ENCODE data around the gene CTSC. TPM values are rescaled to one million over a fixed set of nuclear protein-coding genes. Genes with fewer than 3 reads are reported as not detected.

CTSC gene
- total RNA-seq, 1 donor from 2014 or later: 4.8 TPM

DNA sequence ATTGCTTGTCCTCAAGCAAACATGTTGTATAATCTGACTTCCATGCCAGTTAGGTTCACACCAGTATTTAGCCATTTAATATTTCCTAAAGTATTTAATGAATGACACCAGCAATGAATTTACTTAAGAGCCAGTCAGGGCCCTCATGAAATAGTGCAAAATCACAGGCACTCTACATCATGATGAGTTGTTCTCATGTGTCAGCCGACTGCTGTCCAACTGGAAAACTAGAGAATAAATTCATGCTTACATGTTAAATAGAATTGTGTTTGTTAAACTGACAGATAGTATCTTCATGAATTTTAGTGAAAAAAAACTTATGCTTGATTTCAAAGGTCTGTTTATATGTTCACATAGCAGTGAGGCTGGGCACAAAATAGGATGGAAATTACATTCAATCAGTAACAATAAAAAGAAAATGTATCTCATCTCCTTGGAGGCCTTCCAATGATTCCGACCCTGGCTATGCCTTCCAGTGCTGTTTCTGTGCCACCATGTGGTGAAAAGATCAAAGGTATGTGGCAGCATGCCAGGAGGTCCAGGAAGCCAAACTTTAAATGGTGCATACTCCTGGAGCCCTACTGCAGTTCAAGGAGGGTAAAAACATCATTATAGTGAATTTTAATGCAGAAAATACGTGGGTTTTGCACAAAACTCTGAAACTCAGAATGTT lies 45.2 kb downstream of the CTSC start:
- H3K9me3 Mint-ChIP-seq (ENCODE audit: low read depth): no peaks in the 10 kb centered on the region
- no peaks in the 10 kb centered on the region for H3K36me3 Mint-ChIP-seq (ENCODE audit: low read depth)
- peaks cover 8% of the 10 kb centered on the region for H3K4me1 Mint-ChIP-seq (ENCODE audit: low read depth)
- DNase-seq (ENCODE audit: low spot score): no peak
- H3K27ac Mint-ChIP-seq (ENCODE audit: unreplicated experiment): no peak overlapping the region
- no peak overlapping the region for H3K4me3 Mint-ChIP-seq (ENCODE audit: unreplicated experiment)
- H3K27me3 Mint-ChIP-seq (ENCODE audit: low read depth): no peaks in the 10 kb centered on the region
- TF ChIP-seq CTCF (IDR thresholded peaks at IDR 0.05): no peak

GRCh38 chr11:88288560-88288959 lies 49.0 kb downstream of the CTSC start:
- H3K9me3 Mint-ChIP-seq (ENCODE audit: low read depth): no peaks in the 10 kb centered on the region
- no peak for TF ChIP-seq CTCF (IDR thresholded peaks at IDR 0.05)
- H3K4me3 Mint-ChIP-seq (ENCODE audit: unreplicated experiment): no peak overlapping the region
- no peak for DNase-seq (ENCODE audit: low spot score)
- no peaks in the 10 kb centered on the region for H3K36me3 Mint-ChIP-seq (ENCODE audit: low read depth)
- H3K27ac Mint-ChIP-seq (ENCODE audit: unreplicated experiment): no peak overlapping the region
- peaks cover 18% of the 10 kb centered on the region for H3K4me1 Mint-ChIP-seq (ENCODE audit: low read depth)
- H3K27me3 Mint-ChIP-seq (ENCODE audit: low read depth): no peaks in the 10 kb centered on the region

DNA sequence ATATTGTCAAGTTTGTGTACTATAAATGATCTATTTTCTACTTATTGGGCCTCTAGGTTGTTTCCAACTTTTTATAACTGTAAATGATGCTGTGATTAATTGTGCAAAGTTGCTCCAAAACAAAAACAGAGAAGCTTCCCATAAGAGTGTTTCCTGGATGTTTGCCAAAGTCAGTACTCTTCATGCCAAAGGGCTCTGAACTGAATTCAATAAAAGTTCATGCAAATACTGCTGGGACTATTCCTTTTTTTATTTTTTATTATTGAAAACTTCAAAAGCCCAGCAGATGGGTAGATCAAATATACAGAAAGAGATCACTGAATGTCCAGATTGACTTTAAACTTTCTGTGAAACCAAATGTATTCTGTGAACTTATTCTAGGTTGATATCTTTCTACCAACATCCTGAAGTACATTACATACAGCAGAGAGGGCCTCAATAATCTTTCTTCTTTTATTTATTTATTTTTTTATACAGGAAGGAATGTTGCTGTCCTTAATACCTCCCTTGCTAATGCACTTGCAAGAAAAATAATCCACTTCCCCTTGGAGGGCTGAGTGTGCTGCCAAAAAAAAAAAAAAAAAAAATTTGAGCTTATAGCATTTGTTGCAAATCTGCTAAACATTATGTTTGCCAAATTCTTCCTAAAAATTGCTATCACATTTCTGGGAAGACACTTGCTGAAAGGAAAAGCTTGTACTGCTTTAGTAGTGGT lies 53.0 kb downstream of the CTSC start:
- Mint-ChIP-seq H3K27me3 (ENCODE audit: low read depth) (no peaks in the 10 kb centered on the region), H3K27ac (ENCODE audit: unreplicated experiment) (no peak overlapping the region), H3K9me3 (ENCODE audit: low read depth) (no peaks in the 10 kb centered on the region), H3K36me3 (ENCODE audit: low read depth) (no peaks in the 10 kb centered on the region), H3K4me1 (ENCODE audit: low read depth) (peaks cover 16% of the 10 kb centered on the region), H3K4me3 (ENCODE audit: unreplicated experiment) (no peak overlapping the region)
- no peak for DNase-seq (ENCODE audit: low spot score)
- no peak for TF ChIP-seq CTCF (IDR thresholded peaks at IDR 0.05)

- no peak for DNase-seq (ENCODE audit: low spot score)
- H3K36me3 Mint-ChIP-seq (ENCODE audit: low read depth): no peaks in the 10 kb centered on the region
- peaks cover 16% of the 10 kb centered on the region for H3K4me1 Mint-ChIP-seq (ENCODE audit: low read depth)
- no peak overlapping the region for H3K27ac Mint-ChIP-seq (ENCODE audit: unreplicated experiment)
- H3K27me3 Mint-ChIP-seq (ENCODE audit: low read depth): no peaks in the 10 kb centered on the region
- no peak for TF ChIP-seq CTCF (IDR thresholded peaks at IDR 0.05)
- no peak overlapping the region for H3K4me3 Mint-ChIP-seq (ENCODE audit: unreplicated experiment)
- H3K9me3 Mint-ChIP-seq (ENCODE audit: low read depth): peaks cover 3% of the 10 kb centered on the region
Observed at GRCh38 chr11:88282747-88283515, 54.6 kb downstream of the CTSC start.

DNA sequence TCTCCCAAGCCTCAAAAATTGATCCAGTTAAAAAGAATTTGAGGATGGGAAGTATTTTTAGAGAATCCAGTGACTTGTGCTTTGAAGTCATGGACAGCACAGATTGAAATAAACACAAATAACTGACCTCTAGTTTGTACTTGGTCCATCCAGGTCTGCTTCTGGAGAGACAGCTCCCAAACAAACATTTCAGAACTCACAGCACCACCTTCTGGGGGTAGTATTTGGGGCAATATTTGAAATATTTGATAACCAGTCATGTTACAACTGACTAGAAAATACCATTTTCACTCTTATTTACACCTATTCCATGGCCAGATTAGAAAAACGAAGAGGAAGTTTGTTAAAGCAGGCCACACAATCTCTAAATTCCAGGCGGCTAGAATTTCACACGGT lies 56.2 kb downstream of the CTSC start:
- no peaks in the 10 kb centered on the region for H3K36me3 Mint-ChIP-seq (ENCODE audit: low read depth)
- DNase-seq (ENCODE audit: low spot score): no peak
- H3K27me3 Mint-ChIP-seq (ENCODE audit: low read depth): no peaks in the 10 kb centered on the region
- H3K27ac Mint-ChIP-seq (ENCODE audit: unreplicated experiment): no peak overlapping the region
- TF ChIP-seq CTCF (IDR thresholded peaks at IDR 0.05): no peak
- peaks cover 16% of the 10 kb centered on the region for H3K4me1 Mint-ChIP-seq (ENCODE audit: low read depth)
- peaks cover 3% of the 10 kb centered on the region for H3K9me3 Mint-ChIP-seq (ENCODE audit: low read depth)
- no peak overlapping the region for H3K4me3 Mint-ChIP-seq (ENCODE audit: unreplicated experiment)

Data from chondrocyte (in vitro differentiated cells).